ENCODE data around the gene PCED1A.
A peak's percentile ranks its signal among the peaks of the same experiment; 100 is the strongest.

Gene PCED1A

GRCh38 chr20:2867081-2867864, 26.8 kb upstream of the PCED1A start:
- CTCF ChIA-PET = no interaction called here
- DNase-seq (ENCODE audit: extremely low spot score) = no peak
- TF ChIP-seq, protein P1, sequence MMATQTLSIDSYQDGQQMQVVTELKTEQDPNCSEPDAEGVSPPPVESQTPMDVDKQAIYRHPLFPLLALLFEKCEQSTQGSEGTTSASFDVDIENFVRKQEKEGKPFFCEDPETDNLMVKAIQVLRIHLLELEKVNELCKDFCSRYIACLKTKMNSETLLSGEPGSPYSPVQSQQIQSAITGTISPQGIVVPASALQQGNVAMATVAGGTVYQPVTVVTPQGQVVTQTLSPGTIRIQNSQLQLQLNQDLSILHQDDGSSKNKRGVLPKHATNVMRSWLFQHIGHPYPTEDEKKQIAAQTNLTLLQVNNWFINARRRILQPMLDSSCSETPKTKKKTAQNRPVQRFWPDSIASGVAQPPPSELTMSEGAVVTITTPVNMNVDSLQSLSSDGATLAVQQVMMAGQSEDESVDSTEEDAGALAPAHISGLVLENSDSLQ (IDR thresholded peaks at IDR 0.05) = no peak
- TF ChIP-seq SP1 (IDR thresholded peaks at IDR 0.05) (no peak), ZNF384 (IDR thresholded peaks at IDR 0.05) (no peak), FOXA1 (IDR thresholded peaks at IDR 0.05) (no peak), LEF1 (IDR thresholded peaks at IDR 0.05; ENCODE audit: borderline replicate concordance) (no peak), ELF4 (IDR thresholded peaks at IDR 0.05) (no peak), FOXM1 (IDR thresholded peaks at IDR 0.05; ENCODE audit: borderline replicate concordance) (no peak), HDGF (IDR thresholded peaks at IDR 0.05; ENCODE audit: borderline replicate concordance) (no peak), ARNT (IDR thresholded peaks at IDR 0.05) (no peak), CTBP1 (IDR thresholded peaks at IDR 0.05; ENCODE audit: borderline replicate concordance) (no peak), L3MBTL2 (conservative IDR thresholded peaks at IDR 0.05) (no peak), SUZ12 (IDR thresholded peaks at IDR 0.05) (no peak), FOXK2 (IDR thresholded peaks at IDR 0.05) (no peak), TARDBP (IDR thresholded peaks at IDR 0.05) (no peak), NFRKB (IDR thresholded peaks at IDR 0.05) (no peak), BHLHE40 (IDR thresholded peaks at IDR 0.05; ENCODE audit: borderline replicate concordance) (no peak)
- POLR2A ChIA-PET = no interaction called here

DNA sequence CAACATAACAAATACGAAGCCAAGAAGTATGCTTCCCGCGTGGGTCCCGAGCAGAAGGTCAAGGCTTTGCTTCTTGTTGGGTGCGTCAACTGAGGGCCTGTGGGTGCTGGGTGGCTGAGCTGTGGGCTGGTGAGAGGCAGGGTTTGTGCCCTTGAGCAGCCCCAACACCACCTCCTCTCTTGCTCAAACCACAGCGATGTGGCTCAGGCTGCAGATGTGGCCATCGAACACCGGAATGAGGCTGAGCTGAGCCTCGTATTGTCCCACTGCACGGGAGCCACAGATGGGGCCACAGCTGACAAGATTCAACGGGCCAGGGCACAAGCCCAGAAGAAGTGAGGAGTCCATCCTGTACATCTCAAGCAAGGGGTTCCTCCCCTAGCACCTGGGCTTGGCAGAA, 25.8 kb upstream of the PCED1A start:
- ChIA-PET POLR2A (interaction anchor here (0.7 kb wide), 1 partner anchor 11 kb away, joined by 3 read pairs; no protein-coding TSS in a partner anchor), CTCF (interaction anchor here (1.8 kb wide), 1 partner anchor 10 kb away, joined by 6 read pairs; no protein-coding TSS in a partner anchor)
- DNase-seq (ENCODE audit: extremely low spot score) = no peak
- TF ChIP-seq SUZ12 (IDR thresholded peaks at IDR 0.05) = no peak
- TF ChIP-seq NFRKB (IDR thresholded peaks at IDR 0.05) = no peak
- TF ChIP-seq ELF4 (IDR thresholded peaks at IDR 0.05) = no peak
- TF ChIP-seq FOXA1 (IDR thresholded peaks at IDR 0.05) = no peak
- TF ChIP-seq BHLHE40 (IDR thresholded peaks at IDR 0.05; ENCODE audit: borderline replicate concordance) = no peak
- no peak for TF ChIP-seq SP1 (IDR thresholded peaks at IDR 0.05)
- no peak for TF ChIP-seq FOXK2 (IDR thresholded peaks at IDR 0.05)
- TF ChIP-seq ARNT (IDR thresholded peaks at IDR 0.05) = no peak
- no peak for TF ChIP-seq L3MBTL2 (conservative IDR thresholded peaks at IDR 0.05)
- no peak for TF ChIP-seq CTBP1 (IDR thresholded peaks at IDR 0.05; ENCODE audit: borderline replicate concordance)

DNA sequence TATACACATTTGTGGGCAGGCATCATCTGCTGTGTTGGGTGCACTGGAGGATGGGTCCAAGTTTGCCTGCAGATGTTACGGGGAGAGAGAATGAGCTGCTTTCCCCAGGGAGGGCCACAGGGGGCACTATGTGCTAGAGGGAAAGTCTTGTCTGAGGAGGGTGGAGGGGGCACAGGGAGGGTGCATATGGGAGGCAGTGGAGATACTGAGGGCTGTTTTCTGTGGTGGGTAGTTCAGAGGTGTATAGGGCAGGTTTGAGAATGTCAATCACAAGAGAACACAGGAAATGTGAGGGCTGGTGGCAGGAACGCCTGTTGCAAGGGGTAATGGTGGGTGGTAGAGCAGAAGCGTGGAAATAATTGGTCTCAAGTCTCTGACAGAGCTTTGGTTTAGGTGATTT, 25.2 kb upstream of the PCED1A start:
- ChIA-PET POLR2A (interaction anchor here (0.6 kb wide), 1 partner anchor 45 kb away, joined by 3 read pairs; no protein-coding TSS in a partner anchor), CTCF (interaction anchor here (1.5 to 1.8 kb wide), 2 partner anchors 10 to 135 kb away, joined by 3 to 6 read pairs; no protein-coding TSS in a partner anchor)
- peak; percentile 35 for DNase-seq (ENCODE audit: extremely low spot score)
- TF ChIP-seq LEF1 (IDR thresholded peaks at IDR 0.05; ENCODE audit: borderline replicate concordance) = no peak
- no peak for TF ChIP-seq BHLHE40 (IDR thresholded peaks at IDR 0.05; ENCODE audit: borderline replicate concordance)
- no peak for TF ChIP-seq NFRKB (IDR thresholded peaks at IDR 0.05)
- TF ChIP-seq FOXM1 (IDR thresholded peaks at IDR 0.05; ENCODE audit: borderline replicate concordance) = no peak
- TF ChIP-seq FOXK2 (IDR thresholded peaks at IDR 0.05) = no peak
- no peak for TF ChIP-seq CTBP1 (IDR thresholded peaks at IDR 0.05; ENCODE audit: borderline replicate concordance)
- no peak for TF ChIP-seq L3MBTL2 (conservative IDR thresholded peaks at IDR 0.05)

DNA sequence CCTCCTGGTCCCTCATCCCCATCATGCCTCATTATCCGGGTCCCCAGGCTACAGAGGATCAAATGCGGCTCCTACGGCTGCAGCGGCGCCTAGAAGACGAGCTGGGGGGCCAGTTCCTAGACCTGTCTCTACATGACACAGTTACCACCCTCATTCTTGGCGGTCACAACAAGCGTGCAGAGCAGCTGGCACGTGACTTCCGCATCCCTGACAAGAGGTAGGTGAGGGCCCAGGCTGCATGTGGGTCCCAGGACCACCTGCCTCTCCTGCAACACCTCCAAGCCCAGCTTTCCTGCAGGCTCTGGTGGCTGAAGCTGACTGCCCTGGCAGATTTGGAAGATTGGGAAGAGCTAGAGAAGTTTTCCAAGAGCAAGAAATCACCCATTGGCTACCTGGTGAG, 24.6 kb upstream of the PCED1A start:
- DNase-seq (ENCODE audit: extremely low spot score) = no peak
- ChIA-PET POLR2A (no interaction called here), CTCF (interaction anchor here (0.8 to 1.8 kb wide), 3 partner anchors 9 to 136 kb away, joined by 3 to 6 read pairs (median 3); no protein-coding TSS in a partner anchor)
- TF ChIP-seq TARDBP (IDR thresholded peaks at IDR 0.05) (no peak), NFRKB (IDR thresholded peaks at IDR 0.05) (no peak), L3MBTL2 (conservative IDR thresholded peaks at IDR 0.05) (no peak), FOXM1 (IDR thresholded peaks at IDR 0.05; ENCODE audit: borderline replicate concordance) (no peak), SUZ12 (IDR thresholded peaks at IDR 0.05) (no peak), FOXK2 (IDR thresholded peaks at IDR 0.05) (no peak), ARNT (IDR thresholded peaks at IDR 0.05) (no peak), LEF1 (IDR thresholded peaks at IDR 0.05; ENCODE audit: borderline replicate concordance) (no peak), BHLHE40 (IDR thresholded peaks at IDR 0.05; ENCODE audit: borderline replicate concordance) (no peak)
- TF ChIP-seq, protein P1 (IDR thresholded peaks at IDR 0.05) = no peak

- CTCF ChIA-PET = interaction anchor here (0.8 to 1.5 kb wide), 2 partner anchors 110 to 136 kb away, joined by 3 read pairs; no protein-coding TSS in a partner anchor
These were observed 24.2 kb upstream of the PCED1A start for GRCh38 chr20:2864626-2865025.

More at GRCh38 chr20:2864626-2865025, 24.2 kb upstream of the PCED1A start:
- POLR2A ChIA-PET = no interaction called here
- no peak for DNase-seq (ENCODE audit: extremely low spot score)
- TF ChIP-seq SUZ12 (IDR thresholded peaks at IDR 0.05) = no peak
- no peak for TF ChIP-seq CTBP1 (IDR thresholded peaks at IDR 0.05; ENCODE audit: borderline replicate concordance)
- TF ChIP-seq, protein P1 (IDR thresholded peaks at IDR 0.05) = no peak
- TF ChIP-seq FOXM1 (IDR thresholded peaks at IDR 0.05; ENCODE audit: borderline replicate concordance) = no peak
- no peak for TF ChIP-seq L3MBTL2 (conservative IDR thresholded peaks at IDR 0.05)
- TF ChIP-seq ELF4 (IDR thresholded peaks at IDR 0.05) = no peak
- no peak for TF ChIP-seq ZNF384 (IDR thresholded peaks at IDR 0.05)
- no peak for TF ChIP-seq BHLHE40 (IDR thresholded peaks at IDR 0.05; ENCODE audit: borderline replicate concordance)
- TF ChIP-seq NFRKB (IDR thresholded peaks at IDR 0.05) = no peak
- no peak for TF ChIP-seq FOXA1 (IDR thresholded peaks at IDR 0.05)
- no peak for TF ChIP-seq TARDBP (IDR thresholded peaks at IDR 0.05)
- no peak for TF ChIP-seq ARNT (IDR thresholded peaks at IDR 0.05)
- no peak for TF ChIP-seq LEF1 (IDR thresholded peaks at IDR 0.05; ENCODE audit: borderline replicate concordance)
- TF ChIP-seq SP1 (IDR thresholded peaks at IDR 0.05) = no peak

All from HEK293T (cell line).